Measurements from ENCODE around the gene CDADC1. TPM values are rescaled to one million over a fixed set of nuclear protein-coding genes. Genes with fewer than 3 reads are reported as not detected.

The CDADC1 gene
- total and polyA plus RNA-seq, 2 experiments from 2014 or later: 1.3 to 9.3 TPM

- no peak overlapping the region for H3K4me3 Mint-ChIP-seq
- Histone ChIP-seq H3K4me3 (no peak overlapping the region), H3K4me1 (ENCODE audit: insufficient read depth) (no peaks in the 10 kb centered on the region), H4K20me1 (replicated peaks; ENCODE audit: insufficient read depth) (no peaks in the 10 kb centered on the region), H3K9me2 (ENCODE audit: insufficient read depth) (no peaks in the 10 kb centered on the region), H3F3A (replicated peaks; ENCODE audit: low read depth) (no peaks in the 10 kb centered on the region), H3K79me2 (replicated peaks; ENCODE audit: insufficient read depth) (no peaks in the 10 kb centered on the region), H3K27me3 (ENCODE audit: insufficient read depth) (no peaks in the 10 kb centered on the region), H2AFZ (no peak overlapping the region), H3K27ac (ENCODE audit: low read depth) (no peak overlapping the region), H3K4me2 (no peak overlapping the region), H3K36me3 (ENCODE audit: insufficient read depth) (no peaks in the 10 kb centered on the region)
- DNase-seq (ENCODE audit: low spot score) (no peak), ATAC-seq (no peak)
- H3K4me1 Mint-ChIP-seq: peaks cover 2% of the 10 kb centered on the region; the same call in 1 of the 3 replicates
- TF ChIP-seq STAT1 (IDR thresholded peaks at IDR 0.05; ENCODE audit: unreplicated experiment): no peak
- TF ChIP-seq EZH2 (IDR thresholded peaks at IDR 0.05; ENCODE audit: low read depth, unreplicated experiment): no peak
- TF ChIP-seq POLR2AphosphoS5 (IDR thresholded peaks at IDR 0.05; ENCODE audit: low read depth): no peak
- no peak for TF ChIP-seq REST (IDR thresholded peaks at IDR 0.05; ENCODE audit: unreplicated experiment)
- TF ChIP-seq EZH2phosphoT487 (IDR thresholded peaks at IDR 0.05; ENCODE audit: unreplicated experiment): no peak
- no peak for TF ChIP-seq CTCF (conservative IDR thresholded peaks at IDR 0.05; ENCODE audit: low read depth in 2 of 2)
- TF ChIP-seq JUNB (IDR thresholded peaks at IDR 0.05; ENCODE audit: unreplicated experiment): no peak
- TF ChIP-seq ZNF114 (CRISPR knock-in tag; IDR thresholded peaks at IDR 0.05): no peak
- no peak for TF ChIP-seq NANOG (IDR thresholded peaks at IDR 0.05; ENCODE audit: borderline replicate concordance)
- no peak for TF ChIP-seq CREB1 (CRISPR knock-in tag; IDR thresholded peaks at IDR 0.05; ENCODE audit: low read depth)
- H3K27me3 Mint-ChIP-seq (ENCODE audit: insufficient read depth, low read depth, poor library complexity): peaks cover 2% of the 10 kb centered on the region
- no peaks in the 10 kb centered on the region for H3K9me3 Mint-ChIP-seq
- no peak overlapping the region for H3K27ac Mint-ChIP-seq
- H3K36me3 Mint-ChIP-seq (ENCODE audit: low read depth): no peaks in the 10 kb centered on the region
Observed at GRCh38 chr13:49314344-49314882, 66.7 kb downstream of the CDADC1 start.

GRCh38 chr13:49315036-49315565 lies 67.4 kb downstream of the CDADC1 start:
- Histone ChIP-seq H3F3A (replicated peaks; ENCODE audit: low read depth) (no peaks in the 10 kb centered on the region), H3K9me2 (ENCODE audit: insufficient read depth) (no peaks in the 10 kb centered on the region), H3K4me3 (no peak overlapping the region), H3K4me1 (ENCODE audit: insufficient read depth) (no peaks in the 10 kb centered on the region), H3K79me2 (replicated peaks; ENCODE audit: insufficient read depth) (no peaks in the 10 kb centered on the region), H3K27me3 (ENCODE audit: insufficient read depth) (no peaks in the 10 kb centered on the region), H3K27ac (ENCODE audit: low read depth) (no peak overlapping the region), H3K4me2 (no peak overlapping the region), H4K20me1 (replicated peaks; ENCODE audit: insufficient read depth) (no peaks in the 10 kb centered on the region), H3K36me3 (ENCODE audit: insufficient read depth) (no peaks in the 10 kb centered on the region), H2AFZ (no peak overlapping the region)
- TF ChIP-seq STAT1 (IDR thresholded peaks at IDR 0.05; ENCODE audit: unreplicated experiment) (no peak), ETS1 (IDR thresholded peaks at IDR 0.05) (no peak), EZH2 (IDR thresholded peaks at IDR 0.05; ENCODE audit: low read depth, unreplicated experiment) (no peak), CREB1 (CRISPR knock-in tag; IDR thresholded peaks at IDR 0.05; ENCODE audit: low read depth) (no peak), CTCF (conservative IDR thresholded peaks at IDR 0.05; ENCODE audit: low read depth in 2 of 2) (no peak), ZNF114 (CRISPR knock-in tag; IDR thresholded peaks at IDR 0.05) (no peak)
- ATAC-seq (no peak), DNase-seq (ENCODE audit: low spot score) (no peak)
- H3K27ac Mint-ChIP-seq: no peak overlapping the region
- H3K4me3 Mint-ChIP-seq: no peak overlapping the region
- H3K4me1 Mint-ChIP-seq: peaks cover 2% of the 10 kb centered on the region; the same call in 1 of the 3 replicates
- H3K36me3 Mint-ChIP-seq (ENCODE audit: low read depth): no peaks in the 10 kb centered on the region
- H3K9me3 Mint-ChIP-seq: no peaks in the 10 kb centered on the region
- H3K27me3 Mint-ChIP-seq (ENCODE audit: insufficient read depth, low read depth, poor library complexity): no peaks in the 10 kb centered on the region
